WTC11 (cell line): ENCODE data around the gene HP1BP3. TPM values are rescaled to one million over a fixed set of nuclear protein-coding genes. Genes with fewer than 3 reads are reported as not detected.

ENCODE experiments used
- ATAC-seq: fragments of 200-7000 bp; cut with Tn5 transposase; 2 replicates; pipeline ENCODE4 v1.10.0; 2021; ENCODE audit warnings: mild to moderate bottlenecking, moderate library complexity
- CTCF ChIA-PET: fragments of 300-600 bp; sonication (Branson Sonifier 250); formaldehyde crosslinking; loops from one replicate; lab custom pipeline; 2021; ENCODE audit warnings: antibody characterized with exemption; lab: Charles Lee
- POLR2A ChIA-PET: fragments of 350-600 bp; sonication (Branson Sonifier 250); formaldehyde crosslinking; loops from one replicate; lab custom pipeline; 2021; ENCODE audit warnings: antibody characterized with exemption; lab: Charles Lee
- DNase-seq: peaks from one replicate; pipeline ENCODE4 v3.0.0; 2021; ENCODE audit warnings: low spot score
- H3K27ac Mint-ChIP-seq: 2 replicates; pipeline ENCODE4 v1.8.0; 2021; ENCODE audit warnings: mixed read lengths
- H3K27me3 Mint-ChIP-seq: 2 replicates; pipeline ENCODE4 v1.8.0; 2021; ENCODE audit warnings: low read depth, mild to moderate bottlenecking, moderate library complexity, mixed read lengths
- H3K36me3 Mint-ChIP-seq: 2 replicates; pipeline ENCODE4 v1.8.0; 2021; ENCODE audit warnings: mixed read lengths
- H3K4me1 Mint-ChIP-seq: 2 replicates; pipeline ENCODE4 v1.8.0; 2022; ENCODE audit warnings: mixed read lengths
- H3K4me3 Mint-ChIP-seq: 2 replicates; pipeline ENCODE4 v1.8.0; 2021; ENCODE audit warnings: mild to moderate bottlenecking, moderate library complexity, mixed read lengths
- H3K9me3 Mint-ChIP-seq: 2 replicates; pipeline ENCODE4 v1.8.0; 2021; ENCODE audit warnings: mixed read lengths
- AR ChIP-seq: fragments of 250-450 bp; sonication (Bioruptor Pico); IDR thresholded peaks from 2 replicates; pipeline ENCODE4 v1.9.0; 2021; ENCODE audit warnings: mild to moderate bottlenecking
- ATF1 ChIP-seq: sonication (generic); formaldehyde crosslinking; IDR thresholded peaks from 2 replicates; pipeline ENCODE4 v1.8.1; 2023; ENCODE audit warnings: mild to moderate bottlenecking, moderate library complexity, missing genetic modification reagents
- E2F4 ChIP-seq: sonication (generic); formaldehyde crosslinking; IDR thresholded peaks from 2 replicates; pipeline ENCODE4 v1.8.1; 2022; ENCODE audit warnings: low read depth, mild to moderate bottlenecking, moderate library complexity, missing genetic modification reagents, borderline replicate concordance
- ETV6 ChIP-seq: sonication (generic); formaldehyde crosslinking; IDR thresholded peaks from 2 replicates; pipeline ENCODE4 v1.8.1; 2022; ENCODE audit warnings: mild to moderate bottlenecking, missing genetic modification reagents
- FOXJ3 ChIP-seq: sonication (generic); formaldehyde crosslinking; IDR thresholded peaks from 2 replicates; pipeline ENCODE4 v1.9.0; 2021; ENCODE audit warnings: missing genetic modification reagents, mild to moderate bottlenecking, borderline replicate concordance
- FOXK1 ChIP-seq: sonication (generic); formaldehyde crosslinking; IDR thresholded peaks from 2 replicates; pipeline ENCODE4 v1.8.0; 2022; ENCODE audit warnings: mild to moderate bottlenecking, moderate library complexity, missing genetic modification reagents
- HMGA2 ChIP-seq: fragments of 250-450 bp; sonication (Bioruptor Pico); IDR thresholded peaks from 2 replicates; pipeline ENCODE4 v1.4.0; 2021; ENCODE audit warnings: mild to moderate bottlenecking, moderate library complexity
- HMGXB4 ChIP-seq: sonication (generic); formaldehyde crosslinking; IDR thresholded peaks from 2 replicates; pipeline ENCODE4 v1.8.1; 2023; ENCODE audit warnings: mild to moderate bottlenecking, moderate library complexity, missing genetic modification reagents
- JAZF1 ChIP-seq: fragments of 250-450 bp; sonication (Bioruptor Pico); IDR thresholded peaks from 2 replicates; pipeline ENCODE4 v1.9.0; 2021; ENCODE audit warnings: moderate library complexity, mild to moderate bottlenecking, inconsistent platforms
- NFYB ChIP-seq: sonication (generic); formaldehyde crosslinking; conservative IDR thresholded peaks from 2 replicates; pipeline ENCODE4 v1.8.0; 2022; ENCODE audit warnings: low read depth, missing genetic modification reagents
- RELA ChIP-seq: sonication (generic); formaldehyde crosslinking; IDR thresholded peaks from 2 replicates; pipeline ENCODE4 v1.8.1; 2022; ENCODE audit warnings: missing genetic modification reagents, mild to moderate bottlenecking, borderline replicate concordance
- SMAD4 ChIP-seq: sonication (generic); formaldehyde crosslinking; IDR thresholded peaks from 2 replicates; pipeline ENCODE4 v1.8.0; 2022; ENCODE audit warnings: mild to moderate bottlenecking, missing genetic modification reagents
- SP1 ChIP-seq: sonication (generic); formaldehyde crosslinking; conservative IDR thresholded peaks from 2 replicates; pipeline ENCODE4 v1.8.1; 2022; ENCODE audit warnings: missing genetic modification reagents
- TCF7 ChIP-seq: sonication (generic); formaldehyde crosslinking; IDR thresholded peaks from 2 replicates; pipeline ENCODE4 v1.8.0; 2022; ENCODE audit warnings: mild to moderate bottlenecking, low read depth, missing genetic modification reagents, moderate library complexity
- TEAD1 ChIP-seq: sonication (generic); formaldehyde crosslinking; IDR thresholded peaks from 2 replicates; pipeline ENCODE4 v1.8.0; 2022; ENCODE audit warnings: mild to moderate bottlenecking, missing genetic modification reagents
- ZMAT4 ChIP-seq: fragments of 250-450 bp; sonication (Bioruptor Pico); IDR thresholded peaks from 2 replicates; pipeline ENCODE4 v1.9.0; 2021; ENCODE audit warnings: mild to moderate bottlenecking
- ZNF138 ChIP-seq: sonication (generic); formaldehyde crosslinking; conservative IDR thresholded peaks from 2 replicates; pipeline ENCODE4 v1.8.1; 2022; ENCODE audit warnings: mild to moderate bottlenecking, moderate library complexity, missing genetic modification reagents
- ZNF232 ChIP-seq: sonication (generic); formaldehyde crosslinking; IDR thresholded peaks from 2 replicates; pipeline ENCODE4 v1.8.0; 2022; ENCODE audit warnings: mild to moderate bottlenecking, missing genetic modification reagents
- ZNF317 ChIP-seq: sonication (generic); formaldehyde crosslinking; IDR thresholded peaks from 2 replicates; pipeline ENCODE4 v1.8.1; 2023; ENCODE audit warnings: low read depth, mild to moderate bottlenecking, moderate library complexity, missing genetic modification reagents, borderline replicate concordance
- ZNF396 ChIP-seq: fragments of 250-450 bp; sonication (Bioruptor Pico); IDR thresholded peaks from 2 replicates; pipeline ENCODE4 v1.8.0; 2021; ENCODE audit warnings: mild to moderate bottlenecking, moderate library complexity, borderline replicate concordance
- ZNF425 ChIP-seq: fragments of 250-450 bp; sonication (Bioruptor Pico); conservative IDR thresholded peaks from 2 replicates; pipeline ENCODE4 v1.9.0; 2021; ENCODE audit warnings: mild to moderate bottlenecking
- ZNF512 ChIP-seq: sonication (generic); formaldehyde crosslinking; IDR thresholded peaks from 2 replicates; pipeline ENCODE4 v1.8.1; 2022; ENCODE audit warnings: missing genetic modification reagents, borderline replicate concordance
- total RNA-seq: library from RNA; stranded (reverse); gene quantifications from 3 replicates; pipeline ENCODE4 v1.2.3, GENCODE V29; 2021

HP1BP3 gene
- total RNA-seq, 1 experiment from 2014 or later: 121 TPM

- no peak for ATAC-seq
- no peak overlapping the region for H3K4me3 Mint-ChIP-seq
Observed at GRCh38 chr1:20829531-20829930, 42.4 kb upstream of the HP1BP3 start.

GRCh38 chr1:20823845-20824244 is 36.7 kb upstream of the HP1BP3 start:
- no peak overlapping the region for H3K27ac Mint-ChIP-seq
- H3K4me1 Mint-ChIP-seq: no peaks in the 10 kb centered on the region
- DNase-seq (no peak), ATAC-seq (no peak)
- POLR2A ChIA-PET: no interaction called here
- H3K36me3 Mint-ChIP-seq: peaks cover 17% of the 10 kb centered on the region
- CTCF ChIA-PET: no interaction called here
- H3K4me3 Mint-ChIP-seq: no peak overlapping the region
- TF ChIP-seq SMAD4 (CRISPR knock-in tag): no peak
- no peak for TF ChIP-seq ETV6 (CRISPR knock-in tag)
- TF ChIP-seq ZNF396 (CRISPR knock-in tag): no peak
- TF ChIP-seq AR (CRISPR knock-in tag): no peak
- TF ChIP-seq E2F4: no peak
- TF ChIP-seq ZNF317 (CRISPR knock-in tag): no peak
- H3K9me3 Mint-ChIP-seq: no peaks in the 10 kb centered on the region
- H3K27me3 Mint-ChIP-seq: no peaks in the 10 kb centered on the region

More at GRCh38 chr1:20829531-20829930, 42.4 kb upstream of the HP1BP3 start:
- CTCF ChIA-PET: interaction anchor here (0.5 to 1.3 kb wide), 3 partner anchors 78 to 441 kb away, joined by 3 to 4 read pairs (median 3); no protein-coding TSS in a partner anchor
- no peak overlapping the region for H3K27ac Mint-ChIP-seq
- no peak for TF ChIP-seq SP1 (CRISPR knock-in tag)
- TF ChIP-seq RELA (CRISPR knock-in tag): no peak
- no peak for TF ChIP-seq ZNF425 (CRISPR knock-in tag)
- no peaks in the 10 kb centered on the region for H3K27me3 Mint-ChIP-seq
- DNase-seq: no peak
- POLR2A ChIA-PET: no interaction called here
- H3K36me3 Mint-ChIP-seq: peaks cover 18% of the 10 kb centered on the region
- H3K9me3 Mint-ChIP-seq: 0 out of 2 replicates have a peak, but pooled peaks cover 4% of the 10 kb centered on the region
- H3K4me1 Mint-ChIP-seq: no peaks in the 10 kb centered on the region

GRCh38 chr1:20821466-20821865 is 34.4 kb upstream of the HP1BP3 start:
- ChIA-PET CTCF (interaction anchor here (0.6 to 2.7 kb wide), 2 partner anchors 373 to 445 kb away, joined by 3 to 7 read pairs; no protein-coding TSS in a partner anchor), POLR2A (no interaction called here)
- Mint-ChIP-seq H3K36me3 (peaks cover 22% of the 10 kb centered on the region), H3K27ac (no peak overlapping the region), H3K4me1 (no peaks in the 10 kb centered on the region), H3K4me3 (no peak overlapping the region), H3K27me3 (no peaks in the 10 kb centered on the region), H3K9me3 (no peaks in the 10 kb centered on the region)
- DNase-seq (no peak), ATAC-seq (no peak)
- TF ChIP-seq ZNF512: no peak
- no peak for TF ChIP-seq JAZF1 (CRISPR knock-in tag)
- no peak for TF ChIP-seq HMGXB4 (CRISPR knock-in tag)
- no peak for TF ChIP-seq ZNF138 (CRISPR knock-in tag)
- no peak for TF ChIP-seq ZMAT4 (CRISPR knock-in tag)
- TF ChIP-seq TCF7: no peak
- no peak for TF ChIP-seq NFYB (CRISPR knock-in tag)
- no peak for TF ChIP-seq TEAD1 (CRISPR knock-in tag)
- TF ChIP-seq ZNF232 (CRISPR knock-in tag): no peak
- TF ChIP-seq FOXJ3: no peak
- TF ChIP-seq FOXK1 (CRISPR knock-in tag): no peak
- TF ChIP-seq ATF1: no peak
- no peak for TF ChIP-seq HMGA2 (CRISPR knock-in tag)
